NB4 (cell line): Measurements from ENCODE around the gene SDSL.

Experiments used
- CTCF ChIP-seq: IDR thresholded peaks from one replicate; pipeline ENCODE4 v1.5.1; 2012; ENCODE audit warnings: low read depth, low read length
- POLR2A ChIP-seq: IDR thresholded peaks from 2 replicates; pipeline ENCODE4 v1.6.1; 2011; ENCODE audit warnings: mild to moderate bottlenecking; ENCODE audit not compliant: insufficient read length; ENCODE audit errors: extremely low read depth
- TF ChIP-seq, protein P1 (sequence below): IDR thresholded peaks from 2 replicates; pipeline ENCODE4 v1.6.1; 2011; ENCODE audit warnings: low read depth, low read length

GRCh38 chr12:113465808-113466453 lies 43.8 kb downstream of the SDSL start:
- no peak for TF ChIP-seq CTCF
- TF ChIP-seq, protein P1, sequence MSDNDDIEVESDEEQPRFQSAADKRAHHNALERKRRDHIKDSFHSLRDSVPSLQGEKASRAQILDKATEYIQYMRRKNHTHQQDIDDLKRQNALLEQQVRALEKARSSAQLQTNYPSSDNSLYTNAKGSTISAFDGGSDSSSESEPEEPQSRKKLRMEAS = no peak
- TF ChIP-seq POLR2A = no peak
